NCI-H2081 treated with DMSO at 0.1 percent for 48 hours (cell line): Measurements from ENCODE around the gene TAF11L8.
"Not testable (repeated sequence)": the region's sequence is repeated elsewhere in the genome, so short reads cannot be mapped to it uniquely, and the experiment has no call there.

Experiments used
- DNase-seq: peaks from one replicate; lab custom pipeline; 2025; lab: John Stamatoyannopoulos, UW

The TAF11L8 gene

GRCh38 chr5:17590860-17591259, at the start of gene TAF11L8:
TSS of gene TAF11L8 (minus strand) at chr5:17590960.
- not testable (repeated sequence) for DNase-seq

GRCh38 chr5:17634160-17634559, 43.4 kb upstream of the TAF11L8 start, which contains the start of gene TAF11L14:
TSS of gene TAF11L14 (plus strand) at chr5:17634460.
- no peak for DNase-seq

- DNase-seq = not testable (repeated sequence)
Observed at GRCh38 chr5:17631788-17632187, 41.0 kb upstream of the TAF11L8 start, which contains the start of gene TAF11L13. TSS of gene TAF11L13 (plus strand) at chr5:17632088.

- no peak for DNase-seq
Observed at GRCh38 chr5:17625686-17626085, 34.9 kb upstream of the TAF11L8 start.

- DNase-seq = no peak
Observed at GRCh38 chr5:17620627-17621026, 29.9 kb upstream of the TAF11L8 start.

- no peak for DNase-seq
Observed at GRCh38 chr5:17619354-17619753, 28.6 kb upstream of the TAF11L8 start.

GRCh38 chr5:17614872-17615605, 24.3 kb upstream of the TAF11L8 start:
- no peak for DNase-seq

GRCh38 chr5:17610092-17610491, 19.3 kb upstream of the TAF11L8 start, which contains the start of gene TAF11L12:
TSS of gene TAF11L12 (plus strand) at chr5:17610392.
- not testable (repeated sequence) for DNase-seq

GRCh38 chr5:17607461-17607860, 16.7 kb upstream of the TAF11L8 start:
- not testable (repeated sequence) for DNase-seq

- DNase-seq = no peak
Observed at GRCh38 chr5:17604951-17605350, 14.2 kb upstream of the TAF11L8 start.

- DNase-seq = not testable (repeated sequence)
Observed at GRCh38 chr5:17603880-17604279, 13.1 kb upstream of the TAF11L8 start, which contains the start of gene TAF11L11. TSS of gene TAF11L11 (plus strand) at chr5:17604183.

- DNase-seq = not testable (repeated sequence)
Observed at GRCh38 chr5:17597728-17598127, 7.0 kb upstream of the TAF11L8 start, which contains the start of gene TAF11L10. TSS of gene TAF11L10 (minus strand) at chr5:17597828.

GRCh38 chr5:17594255-17594654, 3.5 kb upstream of the TAF11L8 start, which contains the start of gene TAF11L9:
TSS of gene TAF11L9 (minus strand) at chr5:17594394.
- DNase-seq = not testable (repeated sequence)

GRCh38 chr5:17585658-17586057, 5.1 kb downstream of the TAF11L8 start, which contains the start of gene TAF11L7:
TSS of gene TAF11L7 (minus strand) at chr5:17585758.
- not testable (repeated sequence) for DNase-seq
